T-helper 2 cell treated with Interferon-gamma antibody and Interleukin-4, amounts not matched to agents 100 ng/mL and 5 ng/mL, for 36 hours (primary cell): ENCODE data around the gene KRT80. TPM values are rescaled to one million over a fixed set of nuclear protein-coding genes. Genes with fewer than 3 reads are reported as not detected.

Experiments
- total RNA-seq: library from RNA; stranded (reverse); gene quantifications from 2 replicates; pipeline ENCODE4 v1.2.3, GENCODE V29; 2022

KRT80 gene
- total RNA-seq, 1 donor from 2014 or later, result not detected

Other genes starting within 250 kb of the KRT80 start
- 2.1 and 2.6 TPM in 2 replicates for gene ACVR1B, start 240.3 kb downstream of the KRT80 start, total RNA-seq
- gene TAMALIN, start 185.1 kb downstream of the KRT80 start, total RNA-seq, result 2.1 and 2.4 TPM in 2 replicates
- gene NR4A1, start 140.6 kb downstream of the KRT80 start, total RNA-seq, result 4.4 and 6.4 TPM in 2 replicates
- gene ATG101, start 122.0 kb downstream of the KRT80 start, total RNA-seq, result 34.9 and 38.4 TPM in 2 replicates
- not detected in 2 replicates for gene SMIM41, start 112.3 kb downstream of the KRT80 start, total RNA-seq
- gene KRT7, start 41.2 kb upstream of the KRT80 start, total RNA-seq, result 5.3 and 8.3 TPM in 2 replicates
- gene KRT86, start 82.6 kb upstream of the KRT80 start, total RNA-seq, result 0.48 and 0.50 TPM in 2 replicates
- gene KRT81, start 99.5 kb upstream of the KRT80 start, total RNA-seq, result 0.11 TPM in 1 of 2 replicates, not detected in the other
- gene KRT83, start 129.4 kb upstream of the KRT80 start, total RNA-seq, result not detected in 2 replicates
- not detected in 2 replicates for gene KRT85, start 175.5 kb upstream of the KRT80 start, total RNA-seq
- gene KRT84, start 193.6 kb upstream of the KRT80 start, total RNA-seq, result not detected in 2 replicates
- not detected in 2 replicates for gene KRT82, start 214.3 kb upstream of the KRT80 start, total RNA-seq
- not detected in 2 replicates for gene KRT75, start 242.4 kb upstream of the KRT80 start, total RNA-seq